Right hindlimb (tissue), 1 donor: Measurements from ENCODE around the gene PCDH17.

Source experiments
- DNase-seq: peaks from one replicate; pipeline ENCODE4 v3.0.0-alpha.2; 2018

The PCDH17 gene

GRCh38 chr13:57631596-57632275 is at the start of gene PCDH17:
Gene PCDH17, plus strand, starts transcription at chr13:57631744. Its CDS starts 803 bp downstream, at chr13:57632547.
- peak; percentile 84 for DNase-seq

- no peak for DNase-seq
Observed at GRCh38 chr13:57582032-57582431, 49.5 kb upstream of the PCDH17 start.

GRCh38 chr13:57583529-57583928 is 48.0 kb upstream of the PCDH17 start:
- DNase-seq = no peak

GRCh38 chr13:57588639-57589038 is 42.9 kb upstream of the PCDH17 start:
- DNase-seq = no peak

- no peak for DNase-seq
Observed at GRCh38 chr13:57595775-57596174, 35.8 kb upstream of the PCDH17 start.

- DNase-seq = no peak
Observed at GRCh38 chr13:57601536-57601935, 30.0 kb upstream of the PCDH17 start.

GRCh38 chr13:57604442-57604841 is 27.1 kb upstream of the PCDH17 start:
- DNase-seq = no peak

- no peak for DNase-seq
Observed at GRCh38 chr13:57611969-57612368, 19.6 kb upstream of the PCDH17 start.

GRCh38 chr13:57612568-57612967 is 19.0 kb upstream of the PCDH17 start:
- no peak for DNase-seq

- peak; percentile 24 for DNase-seq
Observed at GRCh38 chr13:57624565-57625435, 6.7 kb upstream of the PCDH17 start.

GRCh38 chr13:57627663-57628062 is 3.9 kb upstream of the PCDH17 start:
- no peak for DNase-seq

- DNase-seq = no peak
Observed at GRCh38 chr13:57629391-57629804, 2.1 kb upstream of the PCDH17 start.

- peak; percentile 97 for DNase-seq
Observed at GRCh38 chr13:57629821-57630235, 1.7 kb upstream of the PCDH17 start.

GRCh38 chr13:57630661-57631595 is 616 bp upstream of the PCDH17 start:
- peak; percentile 26 for DNase-seq

- DNase-seq = peak; percentile 44
Observed at GRCh38 chr13:57632276-57633140, 964 bp downstream of the PCDH17 start.

GRCh38 chr13:57633141-57633949 is 1.8 kb downstream of the PCDH17 start:
- DNase-seq = peak; percentile 82

- DNase-seq = peak; percentile 47
Observed at GRCh38 chr13:57633950-57634838, 2.6 kb downstream of the PCDH17 start.

GRCh38 chr13:57634839-57635165 is 3.3 kb downstream of the PCDH17 start:
- no peak for DNase-seq

- DNase-seq = no peak
Observed at GRCh38 chr13:57635541-57636085, 4.1 kb downstream of the PCDH17 start.

GRCh38 chr13:57636816-57637215 is 5.3 kb downstream of the PCDH17 start:
- no peak for DNase-seq
